OCI-LY3 (cell line): ENCODE data around the gene SOX5.

Experiments used
- EZH2phosphoT487 ChIP-seq: fragments of 200-600 bp; shearing (Covaris generic); IDR thresholded peaks from 2 replicates; pipeline ENCODE4 v1.6.1; 2018; ENCODE audit warnings: antibody characterized with exemption, mixed run types, low read depth
- TF ChIP-seq, protein P1 (sequence below): fragments of 200-600, 300-600 bp; sonication (generic); IDR thresholded peaks from 2 replicates; pipeline ENCODE4 v1.5.1; 2014; ENCODE audit warnings: antibody characterized with exemption, low read length, low read depth

- TF ChIP-seq, protein P1, sequence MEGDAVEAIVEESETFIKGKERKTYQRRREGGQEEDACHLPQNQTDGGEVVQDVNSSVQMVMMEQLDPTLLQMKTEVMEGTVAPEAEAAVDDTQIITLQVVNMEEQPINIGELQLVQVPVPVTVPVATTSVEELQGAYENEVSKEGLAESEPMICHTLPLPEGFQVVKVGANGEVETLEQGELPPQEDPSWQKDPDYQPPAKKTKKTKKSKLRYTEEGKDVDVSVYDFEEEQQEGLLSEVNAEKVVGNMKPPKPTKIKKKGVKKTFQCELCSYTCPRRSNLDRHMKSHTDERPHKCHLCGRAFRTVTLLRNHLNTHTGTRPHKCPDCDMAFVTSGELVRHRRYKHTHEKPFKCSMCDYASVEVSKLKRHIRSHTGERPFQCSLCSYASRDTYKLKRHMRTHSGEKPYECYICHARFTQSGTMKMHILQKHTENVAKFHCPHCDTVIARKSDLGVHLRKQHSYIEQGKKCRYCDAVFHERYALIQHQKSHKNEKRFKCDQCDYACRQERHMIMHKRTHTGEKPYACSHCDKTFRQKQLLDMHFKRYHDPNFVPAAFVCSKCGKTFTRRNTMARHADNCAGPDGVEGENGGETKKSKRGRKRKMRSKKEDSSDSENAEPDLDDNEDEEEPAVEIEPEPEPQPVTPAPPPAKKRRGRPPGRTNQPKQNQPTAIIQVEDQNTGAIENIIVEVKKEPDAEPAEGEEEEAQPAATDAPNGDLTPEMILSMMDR = no peak
- TF ChIP-seq EZH2phosphoT487 = no peak
Measured at GRCh38 chr12:23587833-23588559, 361.5 kb downstream of the SOX5 start.
